Parathyroid adenoma (tissue), 2 donors: ENCODE results near the gene CRHR2.

Source experiments
- H2AFZ ChIP-seq: fragments of 300-600 bp; sonication (generic); one replicate; pipeline ENCODE4 v1.7.0; 2017; ENCODE audit warnings: antibody characterized with exemption, mild to moderate bottlenecking
- H3K27ac ChIP-seq: fragments of 300-600 bp; sonication (generic); one replicate; pipeline ENCODE4 v1.7.0; 2017
- H3K27me3 ChIP-seq: fragments of 300-600 bp; sonication (generic); one replicate; pipeline ENCODE4 v1.7.0; 2017; ENCODE audit warnings: low read length; ENCODE audit not compliant: control insufficient read depth, insufficient read depth
- H3K36me3 ChIP-seq: fragments of 300-600 bp; sonication (generic); one replicate; pipeline ENCODE4 v1.7.0; 2017; ENCODE audit warnings: low read length; ENCODE audit not compliant: control insufficient read depth, insufficient read depth
- H3K4me1 ChIP-seq: fragments of 300-600 bp; sonication (generic); one replicate; pipeline ENCODE4 v1.7.0; 2017; ENCODE audit warnings: control low read depth
- H3K4me2 ChIP-seq: fragments of 300-600 bp; sonication (generic); one replicate; pipeline ENCODE4 v1.7.0; 2017; ENCODE audit warnings: low read length
- H3K4me3 ChIP-seq: fragments of 300-600 bp; sonication (generic); one replicate; pipeline ENCODE4 v1.7.0; 2017; ENCODE audit warnings: low read depth, low read length
- H3K79me2 ChIP-seq: fragments of 300-600 bp; sonication (generic); one replicate; pipeline ENCODE4 v1.7.0; 2017; ENCODE audit warnings: control low read depth
- H3K9ac ChIP-seq: fragments of 300-600 bp; sonication (generic); one replicate; pipeline ENCODE4 v1.7.0; 2017; ENCODE audit warnings: mild to moderate bottlenecking
- H3K9me3 ChIP-seq: fragments of 300-600 bp; sonication (generic); one replicate; pipeline ENCODE4 v1.7.0; 2017; ENCODE audit warnings: low read length; ENCODE audit not compliant: control insufficient read depth
- CTCF ChIP-seq: fragments of 300-600 bp; sonication (generic); IDR thresholded peaks from one replicate; pipeline ENCODE4 v1.7.0; 2017; ENCODE audit warnings: antibody characterized with exemption, mild to moderate bottlenecking
- donor health status: primary hyperparathyroidism.

The CRHR2 gene

GRCh38 chr7:30634193-30634626 is 48.0 kb downstream of the CRHR2 start:
- no peaks in the 10 kb centered on the region for H3K4me1 ChIP-seq
- no peak overlapping the region for H2AFZ ChIP-seq
- H3K9ac ChIP-seq: no peak overlapping the region
- H3K9me3 ChIP-seq: no peaks in the 10 kb centered on the region
- no peaks in the 10 kb centered on the region for H3K27me3 ChIP-seq
- H3K4me3 ChIP-seq: no peak overlapping the region
- TF ChIP-seq CTCF: no peak
- no peak overlapping the region for H3K4me2 ChIP-seq
- H3K36me3 ChIP-seq: no peaks in the 10 kb centered on the region
- H3K79me2 ChIP-seq: no peaks in the 10 kb centered on the region
- no peak overlapping the region for H3K27ac ChIP-seq

- Histone ChIP-seq H3K27me3 (no peaks in the 10 kb centered on the region), H3K27ac (no peak overlapping the region), H3K4me1 (no peaks in the 10 kb centered on the region), H3K36me3 (no peaks in the 10 kb centered on the region), H3K79me2 (no peaks in the 10 kb centered on the region), H2AFZ (no peak overlapping the region), H3K4me3 (no peak overlapping the region), H3K4me2 (no peak overlapping the region), H3K9ac (no peak overlapping the region), H3K9me3 (no peaks in the 10 kb centered on the region)
- no peak for TF ChIP-seq CTCF
Observed at GRCh38 chr7:30633223-30633622, 49.0 kb downstream of the CRHR2 start.

- no peak overlapping the region for H2AFZ ChIP-seq
- TF ChIP-seq CTCF: no peak
- no peaks in the 10 kb centered on the region for H3K27me3 ChIP-seq
- no peak overlapping the region for H3K4me3 ChIP-seq
- no peak overlapping the region for H3K4me2 ChIP-seq
- H3K9me3 ChIP-seq: no peaks in the 10 kb centered on the region
- no peaks in the 10 kb centered on the region for H3K36me3 ChIP-seq
- no peak overlapping the region for H3K27ac ChIP-seq
- H3K4me1 ChIP-seq: peaks cover 5% of the 10 kb centered on the region
- no peaks in the 10 kb centered on the region for H3K79me2 ChIP-seq
- H3K9ac ChIP-seq: no peak overlapping the region
Observed at GRCh38 chr7:30630986-30631385, 51.3 kb downstream of the CRHR2 start.

GRCh38 chr7:30627026-30627425 is 55.2 kb downstream of the CRHR2 start:
- Histone ChIP-seq H3K9me3 (no peaks in the 10 kb centered on the region), H3K27me3 (no peaks in the 10 kb centered on the region), H3K4me3 (no peak overlapping the region), H2AFZ (no peak overlapping the region), H3K4me1 (peaks cover 5% of the 10 kb centered on the region), H3K27ac (no peak overlapping the region), H3K9ac (no peak overlapping the region), H3K4me2 (no peak overlapping the region), H3K79me2 (no peaks in the 10 kb centered on the region), H3K36me3 (no peaks in the 10 kb centered on the region)
- TF ChIP-seq CTCF: no peak

- H3K36me3 ChIP-seq: no peaks in the 10 kb centered on the region
- peak; percentile 22 for TF ChIP-seq CTCF
Observed at GRCh38 chr7:30625283-30625682, 57.0 kb downstream of the CRHR2 start.

More at GRCh38 chr7:30625283-30625682, 57.0 kb downstream of the CRHR2 start:
- Histone ChIP-seq H3K27me3 (no peaks in the 10 kb centered on the region), H3K9me3 (no peaks in the 10 kb centered on the region), H3K79me2 (no peaks in the 10 kb centered on the region), H3K4me2 (no peak overlapping the region), H2AFZ (no peak overlapping the region), H3K4me1 (peaks cover 5% of the 10 kb centered on the region), H3K9ac (no peak overlapping the region), H3K4me3 (no peak overlapping the region), H3K27ac (no peak overlapping the region)
